ENCODE measurements around the gene CAMSAP2.

The CAMSAP2 gene

DNA sequence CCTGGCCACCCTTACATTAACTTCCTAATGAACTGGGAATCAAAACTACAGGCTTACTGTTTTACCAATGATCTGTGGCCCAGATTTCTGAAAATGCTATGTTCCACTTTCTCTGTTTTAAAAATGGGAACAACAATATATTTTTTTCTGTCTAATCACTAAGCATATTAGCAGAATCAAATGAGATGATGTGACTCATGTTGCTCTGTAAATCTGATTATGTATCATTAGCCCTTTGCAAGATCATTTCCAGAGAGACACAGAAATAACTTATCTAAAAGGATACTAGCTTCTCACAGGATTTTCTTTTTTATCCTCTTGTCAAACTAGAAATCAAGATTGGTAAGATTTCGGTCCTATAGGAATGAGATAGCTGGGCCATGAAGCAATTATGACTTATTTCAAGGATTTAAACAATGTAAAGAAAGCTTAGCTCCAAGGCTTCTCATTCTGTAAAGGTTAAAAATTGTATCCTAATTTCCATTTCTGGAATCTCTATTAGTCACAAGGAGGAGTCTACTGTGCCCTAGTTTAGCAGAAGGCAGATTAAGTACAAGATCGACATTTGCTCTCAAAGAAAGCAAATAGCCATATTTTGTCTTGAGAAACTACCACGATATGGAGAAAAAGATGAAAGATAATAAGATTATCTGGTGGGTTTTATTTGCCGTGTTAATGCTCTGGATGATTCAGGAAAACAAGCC, 32.4 kb upstream of the CAMSAP2 start (continued):
- TF ChIP-seq ZBTB26 (tag by site-specific recombination; optimal IDR thresholded peaks at IDR 0.05) (no peak), MZF1 (tag by site-specific recombination; IDR thresholded peaks at IDR 0.05; ENCODE audit: borderline replicate concordance) (no peak), ZNF148 (tag by site-specific recombination; IDR thresholded peaks at IDR 0.05; ENCODE audit: borderline replicate concordance) (no peak), ZNF248 (tag by site-specific recombination; IDR thresholded peaks at IDR 0.05) (no peak), ZNF600 (tag by site-specific recombination; IDR thresholded peaks at IDR 0.05) (no peak), ZNF707 (tag by site-specific recombination; IDR thresholded peaks at IDR 0.05) (no peak)

DNA sequence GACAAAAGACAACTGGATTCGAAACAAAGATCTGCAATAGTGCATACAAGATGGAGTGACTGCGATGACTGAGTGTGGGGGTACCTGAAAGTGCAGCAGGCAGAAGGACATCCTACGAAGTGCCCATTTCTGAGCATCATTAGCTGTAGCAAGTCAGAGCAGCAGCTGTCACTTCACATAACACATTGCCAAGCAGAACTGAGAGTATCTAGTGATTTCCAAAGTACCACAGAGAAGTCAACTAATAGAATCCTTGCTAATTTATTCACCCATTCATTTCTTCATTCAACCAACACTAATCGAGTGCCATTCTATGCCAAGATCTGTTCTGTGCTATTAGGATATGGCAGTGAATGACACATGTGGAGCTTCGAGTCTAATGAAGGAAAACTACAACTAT, 31.6 kb upstream of the CAMSAP2 start:
- Histone ChIP-seq H3K4me3 (ENCODE audit: low read depth, low read length) (no peak overlapping the region), H3K27ac (ENCODE audit: extremely low read depth, low read depth, low read length) (no peak overlapping the region), H3K9me3 (ENCODE audit: control insufficient read depth, insufficient read depth, low read depth, low read length) (no peaks in the 10 kb centered on the region), H3K36me3 (ENCODE audit: control insufficient read depth in 2 of 2, insufficient read depth in 1 of 2, low read length in 2 of 2) (no peaks in the 10 kb centered on the region), H3K4me1 (ENCODE audit: control insufficient read depth, insufficient read depth, low read length) (no peaks in the 10 kb centered on the region)
- POLR2A ChIA-PET, result no interaction called here
- CTCF ChIA-PET, result no interaction called here
- TF ChIP-seq, protein P1, sequence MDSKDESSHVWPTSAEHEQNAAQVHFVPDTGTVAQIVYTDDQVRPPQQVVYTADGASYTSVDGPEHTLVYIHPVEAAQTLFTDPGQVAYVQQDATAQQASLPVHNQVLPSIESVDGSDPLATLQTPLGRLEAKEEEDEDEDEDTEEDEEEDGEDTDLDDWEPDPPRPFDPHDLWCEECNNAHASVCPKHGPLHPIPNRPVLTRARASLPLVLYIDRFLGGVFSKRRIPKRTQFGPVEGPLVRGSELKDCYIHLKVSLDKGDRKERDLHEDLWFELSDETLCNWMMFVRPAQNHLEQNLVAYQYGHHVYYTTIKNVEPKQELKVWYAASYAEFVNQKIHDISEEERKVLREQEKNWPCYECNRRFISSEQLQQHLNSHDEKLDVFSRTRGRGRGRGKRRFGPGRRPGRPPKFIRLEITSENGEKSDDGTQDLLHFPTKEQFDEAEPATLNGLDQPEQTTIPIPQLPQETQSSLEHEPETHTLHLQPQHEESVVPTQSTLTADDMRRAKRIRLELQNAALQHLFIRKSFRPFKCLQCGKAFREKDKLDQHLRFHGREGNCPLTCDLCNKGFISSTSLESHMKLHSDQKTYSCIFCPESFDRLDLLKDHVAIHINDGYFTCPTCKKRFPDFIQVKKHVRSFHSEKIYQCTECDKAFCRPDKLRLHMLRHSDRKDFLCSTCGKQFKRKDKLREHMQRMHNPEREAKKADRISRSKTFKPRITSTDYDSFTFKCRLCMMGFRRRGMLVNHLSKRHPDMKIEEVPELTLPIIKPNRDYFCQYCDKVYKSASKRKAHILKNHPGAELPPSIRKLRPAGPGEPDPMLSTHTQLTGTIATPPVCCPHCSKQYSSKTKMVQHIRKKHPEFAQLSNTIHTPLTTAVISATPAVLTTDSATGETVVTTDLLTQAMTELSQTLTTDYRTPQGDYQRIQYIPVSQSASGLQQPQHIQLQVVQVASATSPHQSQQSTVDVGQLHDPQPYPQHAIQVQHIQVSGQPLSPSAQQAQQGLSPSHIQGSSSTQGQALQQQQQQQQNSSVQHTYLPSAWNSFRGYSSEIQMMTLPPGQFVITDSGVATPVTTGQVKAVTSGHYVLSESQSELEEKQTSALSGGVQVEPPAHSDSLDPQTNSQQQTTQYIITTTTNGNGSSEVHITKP (tag by site-specific recombination; IDR thresholded peaks at IDR 0.05), result no peak
- no peak for TF ChIP-seq ZNF529 (tag by site-specific recombination; IDR thresholded peaks at IDR 0.05; ENCODE audit: insufficient replicate concordance)
- TF ChIP-seq ZNF335 (tag by site-specific recombination; conservative IDR thresholded peaks at IDR 0.05), result no peak
- no peak for TF ChIP-seq ZNF169 (tag by site-specific recombination; IDR thresholded peaks at IDR 0.05)
- TF ChIP-seq ZNF140 (tag by site-specific recombination; IDR thresholded peaks at IDR 0.05), result no peak

GRCh38 chr1:200708161-200708560, 30.5 kb upstream of the CAMSAP2 start:
- H3K27ac ChIP-seq (ENCODE audit: extremely low read depth, low read depth, low read length), result no peak overlapping the region
- H3K4me3 ChIP-seq (ENCODE audit: low read depth, low read length), result no peak overlapping the region
- H3K9me3 ChIP-seq (ENCODE audit: control insufficient read depth, insufficient read depth, low read depth, low read length), result no peaks in the 10 kb centered on the region
- no peak for TF ChIP-seq ZNF248 (tag by site-specific recombination; IDR thresholded peaks at IDR 0.05)
- TF ChIP-seq ZNF677 (tag by site-specific recombination; IDR thresholded peaks at IDR 0.05), result no peak
- TF ChIP-seq ZNF350 (tag by site-specific recombination; IDR thresholded peaks at IDR 0.05), result no peak
- TF ChIP-seq ZNF16 (tag by site-specific recombination; IDR thresholded peaks at IDR 0.05; ENCODE audit: low read depth), result no peak
- no peak for TF ChIP-seq ZNF580 (tag by site-specific recombination; IDR thresholded peaks at IDR 0.05)
- no peak for TF ChIP-seq ZSCAN18 (tag by site-specific recombination; IDR thresholded peaks at IDR 0.05)
- no peak for TF ChIP-seq RBAK (tag by site-specific recombination; IDR thresholded peaks at IDR 0.05)
- no peak for TF ChIP-seq KLF16 (tag by site-specific recombination; IDR thresholded peaks at IDR 0.05)
- no peak for TF ChIP-seq ZNF658 (tag by site-specific recombination; IDR thresholded peaks at IDR 0.05)
- no peak for TF ChIP-seq TRIM28 (IDR thresholded peaks at IDR 0.05; ENCODE audit: borderline replicate concordance, low read length)
- CTCF ChIA-PET, result no interaction called here
- POLR2A ChIA-PET, result no interaction called here
- no peaks in the 10 kb centered on the region for H3K36me3 ChIP-seq (ENCODE audit: control insufficient read depth in 2 of 2, insufficient read depth in 1 of 2, low read length in 2 of 2)
- H3K4me1 ChIP-seq (ENCODE audit: control insufficient read depth, insufficient read depth, low read length), result no peaks in the 10 kb centered on the region
